Spleen (tissue), 7 donors: ENCODE measurements around the gene CD2.

Experiments
- POLR2A ChIP-seq, 3 donors: fragments of 450-650 bp; IDR thresholded peaks; one replicate each; pipeline ENCODE4 v1.5.1; 2017; ENCODE audit warnings: antibody characterized with exemption in 3 of 3, mild to moderate bottlenecking in 1 of 3
- POLR2AphosphoS5 ChIP-seq, 3 donors: sonication (generic); formaldehyde crosslinking; IDR thresholded peaks; one replicate each; pipeline ENCODE4 v1.5.1; 2017; ENCODE audit warnings: antibody characterized with exemption in 3 of 3
- TF ChIP-seq, protein P1 (sequence below), 11 experiments: fragments of 200-600 bp in 7 of 11; fragments of 450-650 bp in 4 of 11; sonication (generic) in 4 of 11; IDR thresholded peaks in 8 of 11; conservative IDR thresholded peaks in 3 of 11; 1 replicate in 7 of 11; 2 replicates in 4 of 11; pipeline versions ENCODE4 v1.4.0 to v1.8.0; 2016 to 2021; ENCODE audit warnings: antibody characterized with exemption in 11 of 11, inconsistent platforms in 4 of 11, mild to moderate bottlenecking in 1 of 11
- donor health status: DM: no; HTN: no; CAD: no; lungs with moderate emphysema.
- donor health status: DM: no; HTN: no; CAD: no.
- donor health status: DM: no; HTN: no; CAD: no.

DNA sequence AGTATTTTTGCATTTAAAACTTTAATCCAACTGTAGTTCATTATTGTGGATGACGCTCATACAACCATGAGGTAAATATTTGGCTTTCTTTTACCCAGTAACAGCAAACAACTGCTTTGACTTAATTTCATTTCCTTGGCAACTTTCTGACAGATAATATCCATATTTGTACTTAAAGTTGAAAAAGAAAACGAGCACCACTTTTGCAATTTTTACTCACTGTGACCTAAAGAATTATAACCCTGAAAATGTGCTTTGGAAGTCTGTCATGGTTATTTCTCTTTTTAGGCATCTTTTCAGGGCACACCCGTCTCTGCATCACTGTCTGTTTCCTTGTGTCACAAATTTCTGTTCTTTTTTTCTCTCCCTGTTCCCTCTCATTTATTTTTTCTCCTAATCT, 918 bp upstream of the CD2 start:
- TF ChIP-seq, protein P1, sequence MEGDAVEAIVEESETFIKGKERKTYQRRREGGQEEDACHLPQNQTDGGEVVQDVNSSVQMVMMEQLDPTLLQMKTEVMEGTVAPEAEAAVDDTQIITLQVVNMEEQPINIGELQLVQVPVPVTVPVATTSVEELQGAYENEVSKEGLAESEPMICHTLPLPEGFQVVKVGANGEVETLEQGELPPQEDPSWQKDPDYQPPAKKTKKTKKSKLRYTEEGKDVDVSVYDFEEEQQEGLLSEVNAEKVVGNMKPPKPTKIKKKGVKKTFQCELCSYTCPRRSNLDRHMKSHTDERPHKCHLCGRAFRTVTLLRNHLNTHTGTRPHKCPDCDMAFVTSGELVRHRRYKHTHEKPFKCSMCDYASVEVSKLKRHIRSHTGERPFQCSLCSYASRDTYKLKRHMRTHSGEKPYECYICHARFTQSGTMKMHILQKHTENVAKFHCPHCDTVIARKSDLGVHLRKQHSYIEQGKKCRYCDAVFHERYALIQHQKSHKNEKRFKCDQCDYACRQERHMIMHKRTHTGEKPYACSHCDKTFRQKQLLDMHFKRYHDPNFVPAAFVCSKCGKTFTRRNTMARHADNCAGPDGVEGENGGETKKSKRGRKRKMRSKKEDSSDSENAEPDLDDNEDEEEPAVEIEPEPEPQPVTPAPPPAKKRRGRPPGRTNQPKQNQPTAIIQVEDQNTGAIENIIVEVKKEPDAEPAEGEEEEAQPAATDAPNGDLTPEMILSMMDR (IDR thresholded peaks at IDR 0.05 in 8 of 11, conservative IDR thresholded peaks at IDR 0.05 in 3 of 11), result no peak
- TF ChIP-seq POLR2AphosphoS5 (IDR thresholded peaks at IDR 0.05) (no peak), POLR2A (IDR thresholded peaks at IDR 0.05) (no peak)
